D721Med (cell line): ENCODE data around the gene EN1.

Experiments used
- DNase-seq: peaks from one replicate; pipeline ENCODE4 v3.0.0; 2011; ENCODE audit warnings: low spot score; ENCODE audit not compliant: insufficient read length
- FAIRE-seq: peaks from 2 replicates; lab custom pipeline; 2011; peaks lifted over from hg19 to GRCh38; lab: Jason Lieb, UNC
- CTCF ChIP-seq: IDR thresholded peaks from 2 replicates; pipeline ENCODE4 v1.5.1; 2012; ENCODE audit warnings: mild to moderate bottlenecking, control low read depth; ENCODE audit not compliant: insufficient read depth; ENCODE audit errors: missing control alignments

EN1 gene

GRCh38 chr2:118841828-118842461, 5.5 kb downstream of the EN1 start:
- no peak for DNase-seq
- no peak for FAIRE-seq
- no peak for TF ChIP-seq CTCF

- no peak for DNase-seq
- TF ChIP-seq CTCF = no peak
- no peak for FAIRE-seq
These were observed 6.0 kb downstream of the EN1 start for GRCh38 chr2:118841450-118841827.

- FAIRE-seq (no peak), DNase-seq (no peak)
- TF ChIP-seq CTCF = no peak
These were observed 8.6 kb downstream of the EN1 start for GRCh38 chr2:118838741-118839455.

GRCh38 chr2:118837621-118838020, 9.8 kb downstream of the EN1 start:
- DNase-seq (no peak), FAIRE-seq (no peak)
- no peak for TF ChIP-seq CTCF

- no peak for TF ChIP-seq CTCF
- DNase-seq (no peak), FAIRE-seq (no peak)
These were observed 10.4 kb downstream of the EN1 start for GRCh38 chr2:118837067-118837466.

GRCh38 chr2:118836411-118836930, 11.0 kb downstream of the EN1 start:
- no peak for FAIRE-seq
- TF ChIP-seq CTCF = no peak
- no peak for DNase-seq

GRCh38 chr2:118835746-118836410, 11.6 kb downstream of the EN1 start:
- no peak for FAIRE-seq
- DNase-seq = no peak
- no peak for TF ChIP-seq CTCF
